Uterus (tissue), 4 donors: ENCODE measurements around the gene S100A14. TPM values are rescaled to one million over a fixed set of nuclear protein-coding genes. Genes with fewer than 3 reads are reported as not detected.
A peak's percentile ranks its signal among the peaks of the same experiment; 100 is the strongest.

Experiments
- DNase-seq, 2 donors: peaks; one replicate each; pipeline ENCODE4 v3.0.0-alpha.2; 2019 to 2020
- H3K27ac ChIP-seq, 2 donors: fragments of 200-600 bp; sonication (generic); 1 replicate in 1 of 2; 2 replicates in 1 of 2; pipeline ENCODE4 v1.5.1; 2016 to 2018
- H3K27me3 ChIP-seq, 2 donors: fragments of 200-600 bp; sonication (generic); one replicate each; pipeline ENCODE4 v1.5.1; 2018 to 2019; ENCODE audit warnings: control low read depth in 1 of 2
- H3K36me3 ChIP-seq, 2 donors: fragments of 200-600 bp; sonication (generic); one replicate each; pipeline ENCODE4 v1.5.1; 2019; ENCODE audit warnings: control low read depth in 1 of 2
- H3K4me1 ChIP-seq, 2 donors: fragments of 200-600 bp; sonication (generic); one replicate each; pipeline ENCODE4 v1.5.1; 2018 to 2019; ENCODE audit warnings: control low read depth in 1 of 2
- H3K4me3 ChIP-seq, 2 donors: fragments of 200-600 bp; sonication (generic); 1 replicate in 1 of 2; 2 replicates in 1 of 2; pipeline ENCODE4 v1.5.1; 2018 to 2019; ENCODE audit warnings: mild to moderate bottlenecking in 1 of 2
- H3K9me3 ChIP-seq, 2 donors: fragments of 200-600 bp; sonication (generic); one replicate each; pipeline ENCODE4 v1.5.1; 2019; ENCODE audit warnings: control low read depth in 1 of 2
- POLR2A ChIP-seq, 2 donors: fragments of 450-650 bp; IDR thresholded peaks; one replicate each; pipeline ENCODE4 v1.6.1; 2016; ENCODE audit warnings: antibody characterized with exemption in 2 of 2, mild to moderate bottlenecking in 1 of 2, moderate library complexity in 1 of 2
- intact Hi-C: fragments of 100-400 bp; cut with DNase I; formaldehyde crosslinking; loops from one replicate; pipeline ENCODE4 v1.15.1; 2023; ENCODE audit warnings: low total_unique reads
- total RNA-seq, 4 donors: library from RNA; depleted of rRNA in 3 of 4; stranded (reverse); fragments of >200 nt in 3 of 4; gene quantifications; one replicate each; pipeline versions ENCODE4 v1.1.0 to v1.2.4, GENCODE V29; 2014 to 2023
- TF ChIP-seq, protein P1 (sequence below), 4 experiments: fragments of 200-600 bp in 2 of 4; fragments of 450-650 bp in 2 of 4; sonication (generic) in 2 of 4; IDR thresholded peaks; one replicate each; pipeline ENCODE4 v1.5.1; 2016 to 2019; ENCODE audit warnings: antibody characterized with exemption in 4 of 4, mild to moderate bottlenecking in 2 of 4, moderate library complexity in 1 of 4
- donor health status: DM: yes; HTN: yes; CAD: no.

Gene S100A14
- total RNA-seq, 4 donors from 2014 or later = 0.29 to 6.2 TPM; not detected in 2

DNA sequence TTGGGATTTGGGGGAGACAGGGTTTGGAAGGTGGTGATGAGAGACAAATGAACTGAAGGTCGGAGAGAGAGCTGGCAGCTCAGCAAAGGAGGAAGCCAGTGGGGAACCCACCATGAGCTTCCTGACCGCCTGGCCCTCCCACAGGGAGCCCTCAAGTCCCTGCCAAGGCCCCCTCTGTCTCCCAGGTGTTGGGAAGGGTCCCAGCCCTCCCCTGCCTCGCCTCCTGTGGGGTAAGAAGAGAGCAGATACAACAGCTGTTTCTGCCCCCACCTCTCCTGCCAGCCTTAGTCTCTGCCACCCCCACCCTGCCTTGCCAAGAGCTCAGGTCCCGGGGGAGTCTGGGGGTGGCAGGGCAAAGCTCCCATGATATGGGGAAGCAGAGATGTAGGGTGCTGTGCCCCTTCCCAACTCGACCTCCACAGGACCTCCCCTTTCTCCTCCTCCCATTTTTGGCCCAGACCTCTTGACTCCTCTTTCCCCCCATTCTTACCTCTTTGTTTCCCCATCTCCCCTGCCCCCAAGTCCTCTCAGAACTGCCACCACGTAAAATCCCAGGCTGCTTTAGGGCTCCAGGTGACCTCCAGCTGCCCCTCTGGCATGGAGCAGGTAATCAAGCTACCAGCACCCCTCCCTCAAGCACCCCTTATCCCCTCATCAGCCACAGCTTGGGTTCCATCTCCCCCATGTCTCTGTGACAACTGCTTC lies 12.7 kb upstream of the S100A14 start:
- intact Hi-C loops = no loop called here
- Histone ChIP-seq H3K4me3 (no peak overlapping the region), H3K9me3 (no peaks in the 10 kb centered on the region), H3K27ac (peak overlapping the region; percentile 93 to 98), H3K36me3 (no peaks in the 10 kb centered on the region), H3K4me1 (peaks cover 0 to 6% of the 10 kb centered on the region in 2 donors), H3K27me3 (no peaks in the 10 kb centered on the region)
- TF ChIP-seq POLR2A (IDR thresholded peaks at IDR 0.05) = no peak
- TF ChIP-seq, protein P1, sequence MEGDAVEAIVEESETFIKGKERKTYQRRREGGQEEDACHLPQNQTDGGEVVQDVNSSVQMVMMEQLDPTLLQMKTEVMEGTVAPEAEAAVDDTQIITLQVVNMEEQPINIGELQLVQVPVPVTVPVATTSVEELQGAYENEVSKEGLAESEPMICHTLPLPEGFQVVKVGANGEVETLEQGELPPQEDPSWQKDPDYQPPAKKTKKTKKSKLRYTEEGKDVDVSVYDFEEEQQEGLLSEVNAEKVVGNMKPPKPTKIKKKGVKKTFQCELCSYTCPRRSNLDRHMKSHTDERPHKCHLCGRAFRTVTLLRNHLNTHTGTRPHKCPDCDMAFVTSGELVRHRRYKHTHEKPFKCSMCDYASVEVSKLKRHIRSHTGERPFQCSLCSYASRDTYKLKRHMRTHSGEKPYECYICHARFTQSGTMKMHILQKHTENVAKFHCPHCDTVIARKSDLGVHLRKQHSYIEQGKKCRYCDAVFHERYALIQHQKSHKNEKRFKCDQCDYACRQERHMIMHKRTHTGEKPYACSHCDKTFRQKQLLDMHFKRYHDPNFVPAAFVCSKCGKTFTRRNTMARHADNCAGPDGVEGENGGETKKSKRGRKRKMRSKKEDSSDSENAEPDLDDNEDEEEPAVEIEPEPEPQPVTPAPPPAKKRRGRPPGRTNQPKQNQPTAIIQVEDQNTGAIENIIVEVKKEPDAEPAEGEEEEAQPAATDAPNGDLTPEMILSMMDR (IDR thresholded peaks at IDR 0.05) = no peak
- DNase-seq = no peak

DNA sequence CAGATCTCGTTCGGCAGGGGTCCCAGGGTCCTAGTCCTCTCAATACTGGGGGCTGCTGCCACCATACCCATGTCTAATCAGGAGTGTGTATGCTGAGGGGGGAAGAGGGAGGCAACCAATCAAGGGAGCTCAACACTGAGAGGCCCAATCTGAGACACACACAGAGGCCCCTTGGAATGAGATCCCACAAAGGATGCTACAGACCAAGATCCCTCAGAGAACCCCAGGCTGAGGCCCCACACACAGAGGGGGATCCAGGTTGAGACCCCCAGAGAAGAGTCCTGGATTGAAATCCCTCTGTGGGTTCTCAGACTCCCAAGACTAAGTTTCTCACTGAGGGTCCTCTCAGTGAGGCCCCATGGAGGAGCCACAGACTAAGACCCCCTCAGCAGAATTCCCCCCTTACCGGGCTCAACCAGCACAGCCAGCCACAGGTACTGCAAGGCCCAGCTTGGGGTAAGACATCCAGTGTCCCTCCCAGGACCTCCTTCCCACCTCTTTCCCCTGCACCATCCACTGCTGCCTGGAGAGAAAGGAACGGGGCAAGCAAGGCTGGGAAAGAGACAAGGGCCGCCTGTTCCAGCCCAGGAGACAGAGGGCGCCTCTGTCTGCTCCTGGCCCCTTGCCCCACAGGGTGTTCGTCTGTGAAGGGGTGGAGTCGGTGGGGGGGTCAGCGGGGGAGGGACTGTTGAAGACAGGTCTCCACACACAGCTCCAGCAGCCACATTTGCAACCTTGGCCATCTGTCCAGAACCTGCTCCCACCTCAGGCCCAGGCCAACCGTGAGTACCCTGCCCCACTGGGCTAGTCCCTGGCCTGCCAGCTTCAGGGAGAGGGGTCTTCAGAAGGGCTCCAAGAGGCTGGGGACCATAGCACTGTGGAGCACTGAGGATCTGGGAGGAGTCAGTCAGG lies 11.8 kb upstream of the S100A14 start, which contains the start of gene S100A1:
S100A1 (plus strand) TSS at position 720 of the 912 bp plus-strand sequence. CDS start 2,088 bp downstream, outside the sequence.
- Histone ChIP-seq H3K36me3 (no peaks in the 10 kb centered on the region), H3K9me3 (no peaks in the 10 kb centered on the region), H3K27ac (peak within 1 kb of the TSS; percentile 93 to 98), H3K4me3 (peak within 1 kb of the TSS; percentile 53 to 78), H3K4me1 (peaks cover 0 to 6% of the 10 kb centered on the region in 2 donors), H3K27me3 (no peaks in the 10 kb centered on the region)
- intact Hi-C loops = no loop called here
- TF ChIP-seq POLR2A (IDR thresholded peaks at IDR 0.05) = no peak
- TF ChIP-seq, protein P1 (IDR thresholded peaks at IDR 0.05) = no peak
- DNase-seq = peak in 1 of 2 donors; percentile 37

DNA sequence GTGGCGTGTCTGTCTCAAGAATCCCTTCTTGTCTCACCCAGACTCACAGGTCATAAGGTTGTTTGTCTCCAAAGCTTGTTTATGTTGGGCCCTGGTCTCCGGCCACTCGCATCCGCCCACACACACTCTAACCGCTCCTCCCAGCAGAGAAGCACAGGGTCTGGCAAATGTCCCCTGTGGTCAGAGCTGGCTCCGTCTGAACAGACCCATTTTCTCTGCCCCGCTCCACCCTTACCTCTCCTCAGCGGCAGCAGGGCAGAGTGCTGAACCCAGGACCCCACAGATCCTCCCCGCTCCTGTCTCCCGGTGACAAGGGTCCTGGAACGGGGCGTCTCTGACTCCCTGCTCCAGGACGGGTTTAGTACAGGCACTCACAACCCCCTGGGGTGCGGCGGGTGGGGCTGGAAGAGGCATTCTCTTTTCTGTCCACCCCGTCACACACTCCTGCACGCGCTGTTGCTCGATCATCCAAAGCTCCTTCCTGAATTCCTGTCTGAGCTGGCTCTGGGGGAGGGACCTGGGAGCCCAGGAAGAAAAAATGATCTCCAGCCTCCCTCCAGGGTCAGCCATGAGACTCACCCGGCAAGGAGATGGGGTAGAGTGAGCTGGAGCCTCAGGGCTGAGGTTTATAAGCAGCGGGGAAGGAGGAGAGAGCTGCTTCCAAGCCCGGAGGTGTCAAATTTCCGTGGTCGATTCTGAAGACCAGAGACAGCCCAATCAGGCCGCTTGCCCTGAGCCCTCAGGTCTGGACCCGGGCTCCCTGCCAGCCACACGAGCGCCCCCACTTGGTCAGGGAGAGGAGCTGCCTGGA lies 11.0 kb upstream of the S100A14 start, which contains the start of gene S100A13:
S100A13 (minus strand) TSS at position 602 of the 811 bp plus-strand sequence. CDS start 1,033 bp downstream, outside the sequence.
- Histone ChIP-seq H3K4me1 (peaks cover 0 to 6% of the 10 kb centered on the region in 2 donors), H3K9me3 (no peaks in the 10 kb centered on the region), H3K36me3 (no peaks in the 10 kb centered on the region), H3K27me3 (no peaks in the 10 kb centered on the region), H3K4me3 (peak within 1 kb of the TSS; percentile 53 to 78), H3K27ac (peak within 1 kb of the TSS; percentile 93 to 98)
- DNase-seq = peak; percentile 80 to 84
- intact Hi-C loops = no loop called here
- TF ChIP-seq, protein P1 (IDR thresholded peaks at IDR 0.05) = peak; percentile 31 to 50 (median 42)
- TF ChIP-seq POLR2A (IDR thresholded peaks at IDR 0.05) = peak; percentile 38 to 58

DNA sequence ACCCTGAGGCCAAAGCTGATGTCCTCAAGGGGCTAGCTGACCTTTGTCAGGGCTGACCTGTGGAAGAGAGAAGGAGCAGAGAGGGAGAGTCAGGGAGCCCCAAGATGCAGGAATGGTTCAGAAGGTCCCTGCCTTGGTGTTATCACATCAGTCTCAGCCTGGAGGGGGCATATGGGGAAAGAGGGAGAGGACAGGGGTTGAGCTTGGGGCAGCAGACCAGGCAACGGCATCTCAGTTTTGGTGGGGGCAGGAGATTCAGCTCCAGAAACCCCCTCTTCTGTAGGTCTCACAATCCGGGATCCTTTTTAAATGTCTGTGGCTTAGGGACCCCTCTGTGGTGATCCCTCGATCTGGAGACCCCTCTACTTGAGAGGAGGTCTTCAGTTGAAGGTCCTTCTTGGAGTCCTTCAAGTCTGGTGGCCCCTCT lies 10.4 kb upstream of the S100A14 start:
- intact Hi-C loops = no loop called here
- no peak for TF ChIP-seq POLR2A (IDR thresholded peaks at IDR 0.05)
- TF ChIP-seq, protein P1 (IDR thresholded peaks at IDR 0.05) = no peak
- Histone ChIP-seq H3K4me3 (peak overlapping the region; percentile 53 to 78), H3K9me3 (no peaks in the 10 kb centered on the region), H3K27ac (peak overlapping the region; percentile 93 to 98), H3K27me3 (no peaks in the 10 kb centered on the region), H3K36me3 (no peaks in the 10 kb centered on the region), H3K4me1 (peaks cover 0 to 6% of the 10 kb centered on the region in 2 donors)
- DNase-seq = no peak
